Panc1 (cell line): ENCODE results near the gene ROBO1. TPM values are rescaled to one million over a fixed set of nuclear protein-coding genes. Genes with fewer than 3 reads are reported as not detected.

Experiments
- ATAC-seq: fragments of 200-7000 bp; cut with Tn5 transposase; 2 replicates; pipeline ENCODE4 v1.9.1; 2020; ENCODE audit warnings: mild to moderate bottlenecking, moderate library complexity
- BruUV-seq: library from RNA; stranded (reverse); fragments of 400-500 nt; replicated peaks from 2 replicates; lab custom pipeline; 2021; lab: Mats Ljungman, UMichigan
- CTCF ChIA-PET: fragments of 300-600 bp; sonication (Branson Sonifier 250); formaldehyde crosslinking; loops from one replicate; lab custom pipeline; 2022; ENCODE audit warnings: antibody characterized with exemption; lab: Charles Lee
- POLR2A ChIA-PET: fragments of 300-600 bp; sonication (Branson Sonifier 250); formaldehyde crosslinking; loops from one replicate; lab custom pipeline; 2022; ENCODE audit warnings: antibody characterized with exemption; lab: Charles Lee
- DNase-seq: peaks from one replicate; pipeline ENCODE4 v3.0.0-alpha.2; 2010; ENCODE audit warnings: low read depth, low spot score
- H3K27ac ChIP-seq: 2 replicates; pipeline ENCODE4 v1.5.1; 2011; ENCODE audit warnings: mild to moderate bottlenecking, low read length, inconsistent platforms
- H3K27me3 ChIP-seq: fragments of 200-500 bp; sonication (Bioruptor generic); 2 replicates; pipeline ENCODE4 v1.6.0; 2014; ENCODE audit warnings: low read length, inconsistent platforms; ENCODE audit not compliant: control insufficient read depth, insufficient read depth
- H3K36me3 ChIP-seq: fragments of 200-500 bp; sonication (Bioruptor generic); 2 replicates; pipeline ENCODE4 v1.5.1; 2014; ENCODE audit warnings: inconsistent platforms, mild to moderate bottlenecking, low read length, moderate library complexity; ENCODE audit not compliant: control insufficient read depth, insufficient read depth
- H3K4me1 ChIP-seq: 2 replicates; pipeline ENCODE4 v1.5.1; 2011; ENCODE audit warnings: inconsistent platforms, mild to moderate bottlenecking, low read length, moderate library complexity; ENCODE audit not compliant: control insufficient read depth, insufficient read depth
- H3K4me3 ChIP-seq, 2 experiments: 2 replicates each; pipeline ENCODE4 v1.5.1; 2011 to 2012; ENCODE audit warnings: low read depth in 2 of 2, low read length in 2 of 2, mild to moderate bottlenecking in 2 of 2, inconsistent platforms in 1 of 2, moderate library complexity in 1 of 2
- H3K9me3 ChIP-seq: fragments of 200-500 bp; sonication (Bioruptor generic); 2 replicates; pipeline ENCODE4 v1.5.1; 2014; ENCODE audit warnings: low read depth, mild to moderate bottlenecking, inconsistent platforms, low read length, moderate library complexity; ENCODE audit not compliant: control insufficient read depth, insufficient read depth
- POLR2AphosphoS5 ChIP-seq: IDR thresholded peaks from 2 replicates; pipeline ENCODE4 v1.6.1; 2012; ENCODE audit warnings: mild to moderate bottlenecking, low read depth, low read length, moderate library complexity
- REST ChIP-seq, 2 experiments: IDR thresholded peaks; 2 replicates each; pipeline ENCODE4 v1.6.1; 2011 to 2012; ENCODE audit warnings: low read depth in 2 of 2, control low read depth in 1 of 2, low read length in 1 of 2, mild to moderate bottlenecking in 1 of 2, moderate library complexity in 1 of 2; ENCODE audit not compliant: insufficient read depth in 1 of 2
- SIN3A ChIP-seq: IDR thresholded peaks from 2 replicates; pipeline ENCODE4 v1.6.1; 2012; ENCODE audit warnings: low read depth, mild to moderate bottlenecking, low read length, moderate library complexity, borderline replicate concordance; ENCODE audit not compliant: insufficient read depth
- TCF7L2 ChIP-seq: IDR thresholded peaks from 2 replicates; pipeline ENCODE4 v1.6.1; 2011; ENCODE audit warnings: mild to moderate bottlenecking, low read depth, low read length, inconsistent platforms
- in situ Hi-C: cut with HindIII; loops from 2 replicates; pipeline ENCODE4 v1.10.0; 2016; ENCODE audit warnings: low sequenced_read_pairs, low pct_unique_long_range_greater_than_20kb
- intact Hi-C: fragments of 100-400 bp; cut with micrococcal nuclease; formaldehyde crosslinking; loops from one replicate; pipeline ENCODE4 v1.10.0; 2022; ENCODE audit not compliant: unreplicated experiment
- total RNA-seq: library from RNA; stranded (reverse); gene quantifications from one replicate; pipeline ENCODE4 v1.2.1, GENCODE V29; 2021; ENCODE audit not compliant: unreplicated experiment
- TF ChIP-seq, protein P1 (sequence below): fragments of 450-650 bp; IDR thresholded peaks from 2 replicates; pipeline ENCODE4 v1.5.1; 2017; ENCODE audit warnings: mild to moderate bottlenecking

ROBO1 gene
- total RNA-seq, 1 experiment from 2014 or later = 61.6 TPM

DNA sequence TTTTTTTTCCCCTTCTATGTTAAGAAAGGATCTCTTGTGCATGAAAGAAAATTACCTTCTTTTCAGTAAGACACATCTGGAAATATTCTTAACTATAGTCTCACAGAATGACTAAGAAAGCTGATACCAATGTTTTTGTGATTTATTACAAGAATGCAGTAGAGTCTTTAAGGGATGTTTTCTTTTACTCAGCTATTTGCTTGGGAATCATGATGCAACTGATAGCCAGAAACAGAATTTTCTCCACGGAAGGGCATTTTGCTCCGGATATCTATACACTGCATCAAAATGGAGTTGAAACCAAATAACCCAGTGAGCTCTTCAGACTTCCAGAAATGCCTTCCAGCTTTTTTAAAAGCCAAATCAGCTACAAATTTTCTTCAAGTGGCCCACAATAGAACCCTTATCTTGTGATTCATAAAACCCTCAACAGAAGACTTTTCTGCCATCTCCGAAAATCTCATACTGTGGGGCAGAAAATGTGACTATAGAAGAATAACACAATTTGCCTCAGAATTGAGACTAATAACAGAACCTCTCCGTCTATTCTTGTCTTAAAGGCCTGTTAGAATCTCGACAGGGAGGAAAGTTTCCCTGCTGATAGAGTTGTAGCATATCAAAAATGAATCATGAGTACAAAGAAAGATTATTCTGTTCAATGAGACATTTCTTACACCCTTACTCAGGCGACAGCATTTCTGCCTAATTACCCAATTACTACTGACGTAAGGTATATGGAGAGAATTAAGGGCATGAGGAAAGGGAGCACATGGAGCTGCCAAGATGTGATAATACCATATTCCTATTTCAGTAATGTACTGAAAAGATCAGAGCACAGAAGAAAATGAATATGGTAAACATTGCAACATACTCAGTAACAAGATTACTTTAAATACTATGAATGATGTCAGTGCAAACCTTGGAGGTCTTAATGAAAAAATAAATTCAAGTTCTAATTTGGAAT lies 900.1 kb downstream of the ROBO1 start:
- intact Hi-C loops = no loop called here
- ATAC-seq (no peak), DNase-seq (no peak)
- H3K4me1 ChIP-seq = peaks cover 6% of the 10 kb centered on the region
- H3K36me3 ChIP-seq = no peaks in the 10 kb centered on the region
- no peak overlapping the region for H3K27ac ChIP-seq
- no peaks in the 10 kb centered on the region for H3K27me3 ChIP-seq
- ChIA-PET CTCF (no interaction called here), POLR2A (no interaction called here)
- no peak for TF ChIP-seq REST (IDR thresholded peaks at IDR 0.05; ENCODE audit: insufficient read depth in 1 of 2, low read depth in 2 of 2, low read length in 1 of 2)
- no peak for TF ChIP-seq SIN3A
- TF ChIP-seq, protein P1, sequence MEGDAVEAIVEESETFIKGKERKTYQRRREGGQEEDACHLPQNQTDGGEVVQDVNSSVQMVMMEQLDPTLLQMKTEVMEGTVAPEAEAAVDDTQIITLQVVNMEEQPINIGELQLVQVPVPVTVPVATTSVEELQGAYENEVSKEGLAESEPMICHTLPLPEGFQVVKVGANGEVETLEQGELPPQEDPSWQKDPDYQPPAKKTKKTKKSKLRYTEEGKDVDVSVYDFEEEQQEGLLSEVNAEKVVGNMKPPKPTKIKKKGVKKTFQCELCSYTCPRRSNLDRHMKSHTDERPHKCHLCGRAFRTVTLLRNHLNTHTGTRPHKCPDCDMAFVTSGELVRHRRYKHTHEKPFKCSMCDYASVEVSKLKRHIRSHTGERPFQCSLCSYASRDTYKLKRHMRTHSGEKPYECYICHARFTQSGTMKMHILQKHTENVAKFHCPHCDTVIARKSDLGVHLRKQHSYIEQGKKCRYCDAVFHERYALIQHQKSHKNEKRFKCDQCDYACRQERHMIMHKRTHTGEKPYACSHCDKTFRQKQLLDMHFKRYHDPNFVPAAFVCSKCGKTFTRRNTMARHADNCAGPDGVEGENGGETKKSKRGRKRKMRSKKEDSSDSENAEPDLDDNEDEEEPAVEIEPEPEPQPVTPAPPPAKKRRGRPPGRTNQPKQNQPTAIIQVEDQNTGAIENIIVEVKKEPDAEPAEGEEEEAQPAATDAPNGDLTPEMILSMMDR = no peak
- no peak for TF ChIP-seq TCF7L2
- no peak for TF ChIP-seq POLR2AphosphoS5
- no peak overlapping the region for H3K4me3 ChIP-seq
- in situ Hi-C loops = no loop called here
- no peaks in the 10 kb centered on the region for H3K9me3 ChIP-seq
- BruUV-seq = no TSS peak

- BruUV-seq = no TSS peak
- intact Hi-C loops = no loop called here
- no peak overlapping the region for H3K4me3 ChIP-seq
- H3K4me1 ChIP-seq = no peaks in the 10 kb centered on the region; the same call in 1 of the 2 replicates
- TF ChIP-seq, protein P1 = no peak
- TF ChIP-seq TCF7L2 = no peak
- no peak for TF ChIP-seq REST (IDR thresholded peaks at IDR 0.05; ENCODE audit: insufficient read depth in 1 of 2, low read depth in 2 of 2, low read length in 1 of 2)
- no peak for TF ChIP-seq POLR2AphosphoS5
- TF ChIP-seq SIN3A = no peak
- in situ Hi-C loops = no loop called here
- H3K9me3 ChIP-seq = no peaks in the 10 kb centered on the region
- DNase-seq = no peak
- POLR2A ChIA-PET = no interaction called here
- CTCF ChIA-PET = no interaction called here
- H3K27ac ChIP-seq = no peak overlapping the region
- no peaks in the 10 kb centered on the region for H3K27me3 ChIP-seq
- no peaks in the 10 kb centered on the region for H3K36me3 ChIP-seq
- no peak for ATAC-seq
Measured at GRCh38 chr3:78863306-78864203, 904.2 kb downstream of the ROBO1 start.
